ENCODE measurements around the gene NME8.

NME8 gene

DNA sequence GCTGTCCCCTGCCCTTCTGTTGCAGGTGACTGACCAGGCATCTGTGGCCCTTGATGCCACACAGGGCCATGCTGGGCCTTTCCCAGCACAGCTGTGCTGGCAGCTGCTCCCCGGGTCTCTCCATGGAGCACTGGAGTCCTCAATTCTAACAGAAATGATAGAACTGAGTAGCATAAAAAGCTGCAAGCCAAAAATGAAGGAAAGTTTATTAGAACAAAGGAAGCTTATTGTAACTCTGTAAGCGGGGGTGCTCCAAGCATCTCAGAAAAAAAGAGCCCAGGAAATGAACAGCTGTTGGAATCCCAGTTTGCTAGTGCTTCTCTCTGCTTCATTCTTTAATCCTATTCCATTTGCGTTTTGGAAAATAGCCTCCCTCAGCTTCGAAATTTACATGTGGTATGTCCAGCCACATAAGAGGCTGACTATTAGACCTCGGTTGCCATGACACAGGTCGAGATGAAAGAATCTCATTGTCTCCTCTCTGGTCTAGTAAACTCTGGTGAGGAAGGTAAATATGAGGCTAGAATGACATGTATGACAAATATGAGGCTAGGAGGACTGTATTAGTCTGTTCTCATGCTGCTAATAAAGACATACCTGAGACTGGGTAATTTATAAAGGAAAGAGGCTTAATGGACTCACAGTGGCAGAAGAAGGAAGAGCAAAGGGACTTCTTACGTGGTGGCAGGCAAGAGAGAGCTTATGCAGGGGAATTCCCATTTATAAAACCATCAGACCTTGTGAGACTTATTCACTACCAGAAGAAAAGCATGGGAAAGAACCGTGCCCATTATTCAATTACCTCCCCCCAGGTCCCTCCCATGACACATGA is 95.7 kb downstream of the NME8 start:
- peak; percentile 11 for DNase-seq

DNA sequence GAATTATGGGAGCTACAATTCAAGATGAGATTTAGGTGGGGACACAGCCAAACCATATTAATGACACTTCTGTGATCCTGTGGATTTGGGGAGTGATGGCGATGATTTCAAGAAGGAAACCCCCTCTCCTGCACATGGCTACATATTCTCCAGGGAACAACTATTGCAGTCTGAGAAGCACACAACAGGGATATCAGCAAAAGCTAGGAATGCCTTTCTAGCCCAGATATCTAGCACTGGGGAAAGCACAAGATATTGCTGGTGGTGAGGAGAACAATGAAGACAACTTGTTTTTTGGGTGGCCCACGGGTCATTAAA is 96.3 kb downstream of the NME8 start:
- DNase-seq: no peak

DNA sequence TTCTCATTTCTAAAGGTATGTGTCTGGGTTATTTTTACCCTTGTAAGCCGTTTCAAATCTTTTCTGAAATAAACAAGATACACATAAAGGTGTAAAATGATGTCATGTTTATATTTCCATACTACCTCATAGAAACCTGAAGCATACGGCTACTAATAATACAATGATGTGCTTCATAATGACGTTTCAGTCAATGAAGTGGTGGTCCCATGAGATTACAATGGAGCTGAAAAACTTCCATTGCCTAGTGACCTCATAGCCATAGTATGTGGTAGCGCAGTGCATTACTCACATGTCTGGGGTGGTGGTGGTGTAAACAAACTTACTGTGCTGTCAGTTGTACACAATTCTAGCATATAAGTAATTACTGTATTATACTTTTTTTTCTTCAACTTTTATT is 96.9 kb downstream of the NME8 start:
- DNase-seq: no peak

DNA sequence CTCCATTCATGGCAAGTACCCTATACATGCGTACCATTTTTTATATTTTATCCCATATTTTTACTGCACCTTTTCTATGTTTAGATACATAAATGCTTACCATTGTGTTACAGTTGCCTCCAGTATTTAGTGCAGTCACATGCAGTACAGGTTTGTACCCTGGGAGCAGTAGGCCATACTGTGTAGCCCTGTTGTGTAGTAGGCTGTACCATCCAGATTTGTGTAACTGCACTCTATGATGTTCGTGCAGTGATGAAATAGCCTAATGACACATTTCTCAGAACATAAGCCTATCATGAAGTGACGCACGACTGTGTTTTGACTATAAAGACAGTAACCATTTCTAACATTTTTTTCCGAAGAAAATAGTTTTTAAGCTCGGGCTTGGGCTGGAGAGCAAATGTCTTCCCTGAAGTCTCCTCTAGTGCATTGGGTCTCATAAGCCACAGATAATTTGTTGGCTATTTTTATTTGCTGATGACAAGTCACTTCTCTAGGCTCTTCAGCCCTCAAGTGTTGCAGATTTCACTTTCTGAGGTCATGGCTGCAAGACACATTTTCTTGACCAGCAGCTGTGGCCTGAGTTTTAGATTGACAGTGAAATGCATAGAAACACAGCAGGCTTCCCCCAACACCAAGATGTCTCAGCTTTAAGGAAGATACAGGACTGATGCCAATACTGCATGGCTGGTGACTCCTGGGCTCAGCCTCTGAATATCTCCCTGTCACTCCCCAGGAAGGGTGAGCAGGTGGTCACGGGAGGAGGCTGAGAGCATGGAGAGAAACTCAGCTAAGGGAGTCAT is 98.9 kb downstream of the NME8 start:
- no peak for DNase-seq

DNA sequence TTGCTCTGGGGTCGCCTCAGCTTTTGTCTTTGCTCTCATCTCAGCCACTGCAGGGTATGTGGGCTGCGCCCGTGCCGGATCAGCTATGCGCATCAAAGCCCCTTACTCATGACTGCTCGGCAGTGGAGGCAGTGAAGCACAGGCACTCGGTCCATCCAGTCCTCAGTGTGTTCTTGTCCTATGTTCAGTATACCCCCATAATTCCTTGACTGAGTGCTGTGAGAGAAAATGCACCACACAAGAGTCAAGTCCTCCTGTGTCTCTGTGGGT is 99.5 kb downstream of the NME8 start:
- DNase-seq: no peak

All from NCI-H1048 (cell line).